GM23338 (cell line): ENCODE measurements around the gene WEE2. TPM values are rescaled to one million over a fixed set of nuclear protein-coding genes. Genes with fewer than 3 reads are reported as not detected.

Experiments used
- ATAC-seq: fragments of 200-7000 bp; cut with Tn5 transposase; 3 replicates; pipeline ENCODE4 v1.9.1; 2020
- DNase-seq: peaks from one replicate; pipeline ENCODE4 v3.0.0-alpha.2; 2015; ENCODE audit warnings: low spot score
- H2AFZ ChIP-seq: fragments of 200-600 bp; sonication (generic); 2 replicates; pipeline ENCODE4 v1.8.0; 2016; ENCODE audit warnings: antibody characterized with exemption, mild to moderate bottlenecking, moderate library complexity
- H3F3A ChIP-seq: fragments of 200-600 bp; sonication (generic); replicated peaks from 2 replicates; pipeline ENCODE4 v1.8.0; 2017; ENCODE audit warnings: antibody characterized with exemption, mixed run types, low read depth
- H3K27ac ChIP-seq: fragments of 200-600 bp; sonication (generic); 2 replicates; pipeline ENCODE4 v1.6.1; 2016; ENCODE audit warnings: low read depth
- H3K27me3 ChIP-seq: fragments of 200-600 bp; sonication (generic); 2 replicates; pipeline ENCODE4 v1.8.0; 2016; ENCODE audit warnings: mild to moderate bottlenecking, mixed run types, moderate library complexity; ENCODE audit not compliant: insufficient read depth
- H3K36me3 ChIP-seq: fragments of 200-600 bp; sonication (generic); 2 replicates; pipeline ENCODE4 v1.8.0; 2016; ENCODE audit warnings: mild to moderate bottlenecking; ENCODE audit not compliant: insufficient read depth
- H3K4me1 ChIP-seq: fragments of 200-600 bp; sonication (generic); 2 replicates; pipeline ENCODE4 v1.8.0; 2016; ENCODE audit warnings: mild to moderate bottlenecking, moderate library complexity; ENCODE audit not compliant: insufficient read depth
- H3K4me2 ChIP-seq: fragments of 200-600 bp; sonication (generic); 2 replicates; pipeline ENCODE4 v1.7.1; 2017; ENCODE audit warnings: mixed run types
- H3K4me3 ChIP-seq: fragments of 200-600 bp; sonication (generic); 2 replicates; pipeline ENCODE4 v1.6.1; 2016; ENCODE audit warnings: mixed run types
- H3K79me2 ChIP-seq: fragments of 200-600 bp; sonication (generic); replicated peaks from 2 replicates; pipeline ENCODE4 v1.8.0; 2017; ENCODE audit warnings: mild to moderate bottlenecking; ENCODE audit not compliant: insufficient read depth
- H3K9me2 ChIP-seq: fragments of 200-600 bp; sonication (generic); 2 replicates; pipeline ENCODE4 v1.8.0; 2017; ENCODE audit not compliant: insufficient read depth
- H4K20me1 ChIP-seq: fragments of 200-600 bp; sonication (generic); replicated peaks from 2 replicates; pipeline ENCODE4 v1.8.0; 2017; ENCODE audit warnings: mild to moderate bottlenecking; ENCODE audit not compliant: insufficient read depth
- H3K27ac Mint-ChIP-seq: 2 replicates; pipeline ENCODE4 v1.8.0; 2020; ENCODE audit warnings: inconsistent platforms, mild to moderate bottlenecking, moderate library complexity, mixed read lengths
- H3K27me3 Mint-ChIP-seq: 3 replicates; pipeline ENCODE4 v1.8.0; 2022; ENCODE audit warnings: low read depth, mild to moderate bottlenecking, moderate library complexity, mixed read lengths, inconsistent platforms; ENCODE audit not compliant: insufficient read depth, poor library complexity
- H3K36me3 Mint-ChIP-seq: 3 replicates; pipeline ENCODE4 v1.8.0; 2021; ENCODE audit warnings: low read depth, mild to moderate bottlenecking, inconsistent platforms, moderate library complexity, mixed read lengths
- H3K4me1 Mint-ChIP-seq: 3 replicates; pipeline ENCODE4 v1.8.0; 2020; ENCODE audit warnings: mild to moderate bottlenecking, inconsistent platforms, mixed read lengths
- H3K4me3 Mint-ChIP-seq: 3 replicates; pipeline ENCODE4 v1.8.0; 2021; ENCODE audit warnings: moderate library complexity, mild to moderate bottlenecking, inconsistent platforms, mixed read lengths
- H3K9me3 Mint-ChIP-seq: 3 replicates; pipeline ENCODE4 v1.8.0; 2020; ENCODE audit warnings: moderate library complexity, mild to moderate bottlenecking, inconsistent platforms, mixed read lengths
- CREB1 ChIP-seq: fragments of 250-450 bp; sonication (Bioruptor Pico); IDR thresholded peaks from 2 replicates; pipeline ENCODE4 v1.5.0; 2020; ENCODE audit warnings: low read depth, mild to moderate bottlenecking, moderate library complexity
- ETS1 ChIP-seq: IDR thresholded peaks from 2 replicates; pipeline ENCODE4 v1.6.1; 2016; ENCODE audit warnings: antibody characterized with exemption
- EZH2 ChIP-seq: fragments of 200-600 bp; sonication (generic); IDR thresholded peaks from one replicate; pipeline ENCODE4 v1.8.0; 2017; ENCODE audit warnings: antibody characterized with exemption, mild to moderate bottlenecking, low read depth; ENCODE audit not compliant: unreplicated experiment
- EZH2phosphoT487 ChIP-seq: fragments of 200-600 bp; sonication (generic); IDR thresholded peaks from one replicate; pipeline ENCODE4 v1.8.1; 2018; ENCODE audit warnings: antibody characterized with exemption; ENCODE audit not compliant: unreplicated experiment
- JUNB ChIP-seq: IDR thresholded peaks from one replicate; pipeline ENCODE4 v1.6.1; 2016; ENCODE audit warnings: antibody characterized with exemption; ENCODE audit not compliant: unreplicated experiment
- NANOG ChIP-seq: IDR thresholded peaks from 2 replicates; pipeline ENCODE4 v1.6.1; 2016; ENCODE audit warnings: antibody characterized with exemption, borderline replicate concordance
- ZNF114 ChIP-seq: fragments of 250-450 bp; sonication (Bioruptor Pico); IDR thresholded peaks from 2 replicates; pipeline ENCODE4 v1.5.0; 2020; ENCODE audit warnings: mild to moderate bottlenecking, moderate library complexity
- ZNF462 ChIP-seq: fragments of 250-450 bp; sonication (Bioruptor Pico); IDR thresholded peaks from 2 replicates; pipeline ENCODE4 v1.5.0; 2020; ENCODE audit warnings: mild to moderate bottlenecking, moderate library complexity
- polyA plus RNA-seq: library from polyadenylated mRNA; unstranded; fragments of >200 nt; fragmentation: Nextera tagmentation; extraction: Ambion mirVana; gene quantifications from 2 replicates; pipeline ENCODE4 v1.2.1, GENCODE V29; 2016
- total RNA-seq: library from RNA; depleted of rRNA; stranded (reverse); fragments of >200 nt; shearing (Covaris generic); gene quantifications from 2 replicates; pipeline ENCODE4 v1.2.3, GENCODE V29; 2014

Gene WEE2
- total and polyA plus RNA-seq, 2 experiments from 2014 or later, result not detected

GRCh38 chr7:141744131-141744530, 36.0 kb downstream of the WEE2 start:
- no peak overlapping the region for H3K27ac Mint-ChIP-seq
- no peak for TF ChIP-seq ETS1
- TF ChIP-seq CREB1 (CRISPR knock-in tag), result no peak
- no peak for TF ChIP-seq JUNB
- no peak for TF ChIP-seq ZNF462 (CRISPR knock-in tag)
- TF ChIP-seq EZH2, result no peak
- Histone ChIP-seq H3K4me1 (peaks cover 5% of the 10 kb centered on the region), H3K79me2 (peaks cover 34% of the 10 kb centered on the region), H3K27ac (no peak overlapping the region), H3K4me3 (no peak overlapping the region), H3K27me3 (no peaks in the 10 kb centered on the region), H3F3A (0 out of 2 replicates have a peak, but pooled peaks cover 3% of the 10 kb centered on the region), H4K20me1 (peaks cover 28% of the 10 kb centered on the region), H2AFZ (no peak overlapping the region), H3K9me2 (no peaks in the 10 kb centered on the region), H3K36me3 (peaks cover 93% of the 10 kb centered on the region), H3K4me2 (no peak overlapping the region)
- no peaks in the 10 kb centered on the region for H3K27me3 Mint-ChIP-seq
- H3K4me3 Mint-ChIP-seq, result no peak overlapping the region
- ATAC-seq (no peak), DNase-seq (no peak)
- peaks cover 94% of the 10 kb centered on the region for H3K36me3 Mint-ChIP-seq
- peaks cover 9% of the 10 kb centered on the region for H3K4me1 Mint-ChIP-seq
- no peaks in the 10 kb centered on the region for H3K9me3 Mint-ChIP-seq

- H2AFZ ChIP-seq, result no peak overlapping the region
- no peaks in the 10 kb centered on the region; the same call in 1 of the 2 replicates for H3F3A ChIP-seq
- ATAC-seq, result no peak
- H3K4me3 Mint-ChIP-seq, result no peak overlapping the region
- H3K27ac ChIP-seq, result no peak overlapping the region
- peaks cover 98% of the 10 kb centered on the region for H3K36me3 Mint-ChIP-seq
- no peak for DNase-seq
- no peak overlapping the region for H3K4me3 ChIP-seq
- no peaks in the 10 kb centered on the region for H3K9me2 ChIP-seq
- H3K79me2 ChIP-seq, result peaks cover 3% of the 10 kb centered on the region; the same call in 1 of the 2 replicates
- no peaks in the 10 kb centered on the region for H3K4me1 Mint-ChIP-seq
- H3K27me3 Mint-ChIP-seq, result peaks cover 2% of the 10 kb centered on the region
- no peaks in the 10 kb centered on the region for H3K27me3 ChIP-seq
- H3K4me1 ChIP-seq, result no peaks in the 10 kb centered on the region
- H3K27ac Mint-ChIP-seq, result no peak overlapping the region
- H3K9me3 Mint-ChIP-seq, result peaks cover 30% of the 10 kb centered on the region
- peaks cover 15% of the 10 kb centered on the region for H4K20me1 ChIP-seq
- H3K36me3 ChIP-seq, result peaks cover 91% of the 10 kb centered on the region
- no peak overlapping the region for H3K4me2 ChIP-seq
- TF ChIP-seq NANOG (no peak), CREB1 (CRISPR knock-in tag) (no peak), EZH2phosphoT487 (no peak), ZNF114 (CRISPR knock-in tag) (no peak), EZH2 (no peak)
These were observed 40.2 kb downstream of the WEE2 start for GRCh38 chr7:141748396-141748795.
